ENCODE results near the gene FHIT.
"Not testable (repeated sequence)": the region's sequence is repeated elsewhere in the genome, so short reads cannot be mapped to it uniquely, and the experiment has no call there.

The FHIT gene

DNA sequence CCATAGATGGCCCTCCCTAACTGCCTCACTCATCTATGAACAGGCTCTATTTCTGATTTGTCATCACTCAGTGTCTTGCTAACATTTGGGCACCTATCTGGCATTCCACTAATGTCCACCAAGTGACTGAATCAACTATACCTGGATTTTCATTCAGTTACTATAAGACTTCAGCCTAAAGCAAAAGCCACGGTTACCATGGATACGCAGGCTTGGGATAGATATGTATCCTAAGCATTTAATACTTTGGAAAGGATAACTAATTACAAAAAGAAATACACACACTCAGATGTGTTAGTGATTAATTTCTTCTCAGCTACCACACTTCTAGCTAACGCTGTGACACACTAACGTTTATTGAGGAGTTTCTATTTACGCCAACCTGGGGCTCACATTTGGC is 1301.9 kb downstream of the FHIT start:
- Mint-ChIP-seq H3K4me1 (no peaks in the 10 kb centered on the region), H3K9me3 (peaks cover 17% of the 10 kb centered on the region), H3K36me3 (ENCODE audit: low read depth) (peaks cover 2% of the 10 kb centered on the region), H3K27ac (no peak overlapping the region), H3K27me3 (peaks cover 2% of the 10 kb centered on the region), H3K4me3 (no peak overlapping the region)
- no peak for DNase-seq
- ATAC-seq = no peak

DNA sequence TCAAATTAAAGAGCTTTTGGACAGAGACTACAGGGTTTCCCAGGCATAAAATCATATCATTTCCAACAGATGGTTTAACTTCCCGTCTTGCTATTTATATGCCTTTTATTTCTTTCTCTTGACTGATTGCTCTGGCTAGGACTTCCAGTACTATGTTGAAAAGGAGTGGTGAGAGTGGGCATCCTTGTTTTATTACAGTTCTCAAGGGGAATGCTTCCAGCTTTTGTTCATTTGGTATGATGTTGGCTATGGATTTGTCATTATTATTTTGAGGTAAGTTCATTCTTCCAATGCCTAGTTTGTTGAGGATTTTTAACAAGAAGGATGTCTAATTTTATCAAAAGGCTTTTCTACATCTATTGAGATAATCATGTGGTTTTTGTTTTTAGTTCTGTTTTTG is 1304.9 kb downstream of the FHIT start:
- H3K36me3 Mint-ChIP-seq (ENCODE audit: low read depth) = no peaks in the 10 kb centered on the region
- H3K9me3 Mint-ChIP-seq = peaks cover 17% of the 10 kb centered on the region
- no peak for DNase-seq
- no peak overlapping the region for H3K4me3 Mint-ChIP-seq
- H3K27me3 Mint-ChIP-seq = peaks cover 2% of the 10 kb centered on the region
- no peak for ATAC-seq
- H3K27ac Mint-ChIP-seq = no peak overlapping the region
- peaks cover 1% of the 10 kb centered on the region for H3K4me1 Mint-ChIP-seq

DNA sequence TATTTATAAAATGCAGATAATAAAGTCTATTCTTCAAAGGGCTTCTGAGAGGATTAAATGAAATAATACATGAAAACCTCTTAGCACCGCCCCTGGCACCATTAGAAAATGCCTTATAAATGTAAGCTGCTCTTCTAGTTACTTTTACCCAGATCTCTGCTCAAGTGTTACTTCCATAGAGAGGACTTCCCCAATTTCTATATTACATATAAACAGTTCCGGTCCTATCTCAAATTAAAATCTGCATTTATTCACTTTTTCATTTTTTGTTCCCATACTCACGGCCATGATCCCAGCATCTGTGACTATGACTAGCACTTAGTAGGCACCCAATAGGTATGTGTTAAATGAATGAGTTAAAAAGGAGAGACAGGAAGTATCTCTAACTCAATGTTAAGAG is 1310.5 kb downstream of the FHIT start:
- Mint-ChIP-seq H3K4me1 (peaks cover 22% of the 10 kb centered on the region), H3K27me3 (no peaks in the 10 kb centered on the region), H3K4me3 (no peak overlapping the region), H3K36me3 (ENCODE audit: low read depth) (no peaks in the 10 kb centered on the region), H3K27ac (no peak overlapping the region), H3K9me3 (peaks cover 7% of the 10 kb centered on the region)
- DNase-seq = no peak
- no peak for ATAC-seq

DNA sequence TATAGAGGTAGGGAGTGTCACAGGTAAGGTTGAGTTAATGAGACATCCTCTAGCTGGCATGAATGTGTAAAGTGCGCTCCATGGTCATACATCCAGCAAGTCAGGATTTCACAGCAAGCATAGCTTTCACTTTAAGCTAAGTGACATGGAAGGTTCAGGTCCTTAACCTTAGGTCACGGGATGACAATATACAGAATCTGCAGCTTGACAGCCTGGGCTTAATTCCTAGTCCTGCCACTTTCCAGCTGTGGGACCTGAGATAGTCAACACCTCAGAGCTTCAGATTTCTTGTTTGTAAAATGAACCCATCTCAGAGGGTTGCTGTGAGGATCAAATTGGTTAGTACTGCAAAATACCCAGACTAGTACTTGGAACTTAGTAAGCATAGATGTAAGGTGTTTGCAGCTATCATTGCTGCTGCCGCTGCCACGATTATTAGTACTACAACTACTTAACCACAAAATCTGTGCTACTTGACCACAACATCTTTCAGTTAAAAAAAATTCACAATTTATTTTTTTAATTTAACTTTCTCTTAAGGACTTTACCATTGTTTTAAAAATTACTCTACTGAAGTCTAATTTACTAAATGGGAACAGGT is 1311.3 kb downstream of the FHIT start:
- H3K4me3 Mint-ChIP-seq = no peak overlapping the region

DNA sequence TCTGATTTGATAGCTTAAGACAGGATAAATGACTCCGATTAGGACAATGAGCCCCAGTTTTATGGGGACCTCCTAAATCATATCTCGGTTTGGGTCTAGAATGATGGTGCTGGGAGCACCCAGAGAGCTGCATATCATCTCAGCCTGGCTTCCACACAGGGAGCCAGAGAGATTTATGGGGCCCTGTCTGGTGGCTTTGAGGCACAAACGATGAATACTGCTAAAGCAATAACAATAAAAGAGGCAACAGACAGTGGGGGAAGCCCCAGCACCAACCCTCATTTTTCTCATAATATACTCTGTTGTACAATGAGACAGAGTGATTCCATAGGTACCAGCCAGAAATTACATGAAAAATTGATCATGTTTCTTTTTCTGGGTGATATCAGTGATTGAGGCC is 1312.4 kb downstream of the FHIT start:
- peaks cover 4% of the 10 kb centered on the region for H3K36me3 Mint-ChIP-seq (ENCODE audit: low read depth)
- no peak overlapping the region for H3K27ac Mint-ChIP-seq
- DNase-seq = no peak
- ATAC-seq = no peak
- no peaks in the 10 kb centered on the region for H3K27me3 Mint-ChIP-seq
- H3K4me1 Mint-ChIP-seq = peaks cover 37% of the 10 kb centered on the region
- H3K9me3 Mint-ChIP-seq = peaks cover 5% of the 10 kb centered on the region
- H3K4me3 Mint-ChIP-seq = no peak overlapping the region

More for the DNA sequence above, 1311.3 kb downstream of the FHIT start:
- Mint-ChIP-seq H3K27ac (no peak overlapping the region), H3K4me1 (peaks cover 30% of the 10 kb centered on the region), H3K27me3 (no peaks in the 10 kb centered on the region), H3K36me3 (ENCODE audit: low read depth) (peaks cover under 1% of the 10 kb centered on the region), H3K9me3 (peaks cover 9% of the 10 kb centered on the region)
- ATAC-seq (no peak), DNase-seq (no peak)

DNA sequence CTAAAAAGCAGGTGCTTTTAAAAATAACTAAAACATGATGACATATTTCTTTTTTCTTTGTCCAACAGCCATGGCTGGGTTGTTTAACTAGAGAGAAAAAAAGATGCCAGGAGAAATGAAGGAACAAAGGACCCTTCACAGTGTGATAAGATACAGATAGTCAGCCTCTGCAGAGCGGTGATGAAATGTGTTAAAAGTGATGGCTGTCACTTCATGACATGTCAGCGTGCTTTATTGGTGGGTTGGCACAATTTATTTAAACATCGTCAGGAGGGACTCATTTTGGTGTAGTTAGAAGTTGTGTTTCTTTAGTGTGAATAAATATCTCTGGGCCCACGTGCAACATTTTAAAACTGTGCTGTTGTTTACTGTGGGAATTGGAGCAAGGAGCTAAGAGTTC is 1314.1 kb downstream of the FHIT start:
- Mint-ChIP-seq H3K9me3 (peaks cover 5% of the 10 kb centered on the region), H3K27ac (no peak overlapping the region), H3K27me3 (no peaks in the 10 kb centered on the region), H3K36me3 (ENCODE audit: low read depth) (peaks cover 4% of the 10 kb centered on the region), H3K4me1 (peaks cover 45% of the 10 kb centered on the region), H3K4me3 (no peak overlapping the region)
- DNase-seq = no peak
- ATAC-seq = no peak

DNA sequence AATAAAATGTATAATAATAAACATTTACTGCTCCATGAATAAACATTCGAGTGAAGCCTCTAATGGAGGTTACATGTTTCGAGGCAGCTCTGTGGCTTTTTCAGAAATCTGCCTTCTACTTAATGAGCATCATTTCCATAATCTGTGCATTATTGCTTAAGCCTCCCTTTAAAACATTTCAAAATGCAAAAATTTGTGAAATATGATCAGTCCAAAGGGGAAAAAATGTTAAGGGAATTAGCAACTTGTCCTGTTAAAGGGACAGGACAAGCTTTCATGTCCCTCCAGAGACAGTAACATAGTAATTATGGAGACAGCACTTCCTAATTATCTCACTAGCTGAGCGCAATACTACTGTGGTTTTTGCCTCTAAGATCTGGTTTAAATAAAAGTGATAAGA is 1314.8 kb downstream of the FHIT start:
- H3K4me3 Mint-ChIP-seq = no peak overlapping the region
- peaks cover 4% of the 10 kb centered on the region for H3K36me3 Mint-ChIP-seq (ENCODE audit: low read depth)
- peaks cover 51% of the 10 kb centered on the region for H3K4me1 Mint-ChIP-seq
- DNase-seq (no peak), ATAC-seq (no peak)
- no peaks in the 10 kb centered on the region for H3K27me3 Mint-ChIP-seq
- peaks cover 5% of the 10 kb centered on the region for H3K9me3 Mint-ChIP-seq
- no peak overlapping the region for H3K27ac Mint-ChIP-seq

DNA sequence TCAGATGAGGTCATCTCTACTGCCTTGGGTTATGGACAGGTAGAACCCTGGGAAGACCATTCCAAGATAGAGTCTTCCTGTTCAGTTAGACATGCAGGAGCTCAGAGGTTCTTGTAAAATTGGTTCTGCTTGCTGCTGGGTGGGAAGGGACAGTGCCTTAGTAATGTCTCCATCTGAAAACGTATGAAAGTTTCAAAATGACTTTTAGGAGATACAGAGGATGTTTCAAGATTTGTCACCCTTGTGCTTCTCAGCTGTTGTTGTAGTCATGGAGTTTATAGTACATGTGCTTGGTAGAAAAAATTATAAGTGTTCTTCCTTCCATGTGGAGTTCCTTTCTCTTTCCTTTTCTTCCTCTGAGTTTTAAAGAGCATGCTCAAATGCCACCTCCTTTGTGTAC is 1316.2 kb downstream of the FHIT start:
- peak overlapping the region; percentile 25 for H3K4me3 Mint-ChIP-seq

DNA sequence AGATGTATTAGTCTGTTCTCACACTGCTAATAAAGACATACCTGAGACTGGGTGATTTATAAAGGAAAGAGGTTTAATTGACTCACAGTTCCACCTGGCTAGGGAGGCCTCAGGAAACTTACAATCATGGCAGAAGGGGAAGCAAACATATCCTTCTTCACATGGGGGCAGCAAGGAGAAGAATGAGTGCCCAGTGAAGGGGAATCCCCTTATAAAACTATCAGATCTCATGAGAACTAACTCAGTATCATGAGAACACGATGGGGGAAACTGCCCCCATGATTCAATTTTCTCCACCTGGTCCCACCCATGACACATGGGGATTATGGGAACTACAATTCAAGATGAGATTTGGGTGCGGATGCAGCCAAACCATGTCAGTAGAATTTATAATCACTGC is 1316.7 kb downstream of the FHIT start:
- H3K27ac Mint-ChIP-seq = peak overlapping the region; percentile 62
- not testable (repeated sequence) for DNase-seq; ATAC-seq; H3K27me3 Mint-ChIP-seq; H3K36me3 Mint-ChIP-seq (ENCODE audit: low read depth); H3K4me3 Mint-ChIP-seq; H3K9me3 Mint-ChIP-seq
- peaks cover 47% of the 10 kb centered on the region for H3K4me1 Mint-ChIP-seq

More for the DNA sequence above, 1316.2 kb downstream of the FHIT start:
- DNase-seq (no peak), ATAC-seq (peak; percentile 92)
- Mint-ChIP-seq H3K36me3 (ENCODE audit: low read depth) (peaks cover 4% of the 10 kb centered on the region), H3K4me1 (peaks cover 47% of the 10 kb centered on the region), H3K27ac (peak overlapping the region; percentile 62), H3K27me3 (no peaks in the 10 kb centered on the region), H3K9me3 (peaks cover 5% of the 10 kb centered on the region)

DNA sequence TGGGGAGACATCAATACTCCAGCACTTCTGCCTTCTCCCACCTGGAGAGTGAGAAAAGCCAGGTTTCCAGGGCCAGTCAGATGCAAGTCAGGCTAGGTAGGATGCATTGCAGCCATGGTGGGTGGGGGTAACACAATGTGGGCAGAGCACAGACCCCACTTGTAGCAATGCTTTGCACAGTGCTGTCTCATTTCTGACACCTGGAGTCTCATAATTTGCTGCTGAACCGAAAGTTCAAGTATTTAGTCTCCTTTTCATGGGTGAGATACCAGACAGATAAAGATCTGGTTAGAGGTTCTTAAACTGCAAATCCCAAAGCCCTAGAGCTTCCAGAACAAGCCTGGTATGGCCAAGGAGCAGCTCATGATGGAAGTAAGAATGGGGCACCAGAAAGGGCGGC is 1321.1 kb downstream of the FHIT start:
- Mint-ChIP-seq H3K9me3 (peaks cover 2% of the 10 kb centered on the region), H3K27ac (no peak overlapping the region), H3K36me3 (ENCODE audit: low read depth) (peaks cover 4% of the 10 kb centered on the region), H3K4me3 (no peak overlapping the region), H3K4me1 (peaks cover 39% of the 10 kb centered on the region), H3K27me3 (no peaks in the 10 kb centered on the region)
- DNase-seq (no peak), ATAC-seq (no peak)

DNA sequence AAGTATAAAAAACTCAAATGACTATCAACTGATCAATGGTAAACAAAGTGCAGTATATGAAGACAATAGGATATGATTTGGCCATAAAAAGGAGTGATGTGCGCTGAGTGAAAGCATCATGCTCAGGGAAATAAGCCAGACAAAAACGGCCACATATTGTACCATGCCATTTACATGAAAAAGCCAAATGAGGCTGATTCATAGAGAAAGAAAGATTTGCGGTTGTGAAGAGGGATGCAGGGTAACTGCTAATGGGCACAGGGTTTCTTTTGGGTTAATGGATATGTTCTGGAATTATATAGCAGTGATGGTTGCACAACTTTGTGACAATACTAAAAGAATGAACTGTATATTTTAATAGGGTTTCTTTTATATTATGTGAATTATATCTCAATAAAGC is 1324.2 kb downstream of the FHIT start:
- no peak for ATAC-seq
- Mint-ChIP-seq H3K27ac (no peak overlapping the region), H3K36me3 (ENCODE audit: low read depth) (peaks cover 4% of the 10 kb centered on the region), H3K9me3 (peaks cover 4% of the 10 kb centered on the region), H3K27me3 (no peaks in the 10 kb centered on the region), H3K4me3 (no peak overlapping the region), H3K4me1 (peaks cover 24% of the 10 kb centered on the region)
- DNase-seq = no peak

DNA sequence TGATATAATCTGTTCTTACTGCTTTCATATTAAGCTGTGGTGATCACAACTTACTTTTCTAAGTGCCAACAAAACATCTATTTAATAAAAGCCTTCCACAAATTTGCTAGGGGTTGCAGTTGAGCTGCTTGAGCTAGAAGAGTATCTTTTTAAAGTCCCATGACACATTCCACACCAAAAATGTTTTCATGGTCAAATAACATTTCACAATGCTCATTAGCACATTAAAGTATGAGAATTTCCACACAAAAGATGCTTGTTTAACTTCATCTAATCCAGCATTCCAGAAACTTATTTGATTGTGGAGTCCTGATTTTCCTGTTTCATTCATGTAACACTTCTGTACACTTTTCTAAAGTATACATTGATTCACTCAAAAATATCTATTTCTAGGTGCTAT is 1325.3 kb downstream of the FHIT start:
- ATAC-seq = no peak
- H3K36me3 Mint-ChIP-seq (ENCODE audit: low read depth) = peaks cover 4% of the 10 kb centered on the region
- peaks cover 17% of the 10 kb centered on the region for H3K4me1 Mint-ChIP-seq

DNA sequence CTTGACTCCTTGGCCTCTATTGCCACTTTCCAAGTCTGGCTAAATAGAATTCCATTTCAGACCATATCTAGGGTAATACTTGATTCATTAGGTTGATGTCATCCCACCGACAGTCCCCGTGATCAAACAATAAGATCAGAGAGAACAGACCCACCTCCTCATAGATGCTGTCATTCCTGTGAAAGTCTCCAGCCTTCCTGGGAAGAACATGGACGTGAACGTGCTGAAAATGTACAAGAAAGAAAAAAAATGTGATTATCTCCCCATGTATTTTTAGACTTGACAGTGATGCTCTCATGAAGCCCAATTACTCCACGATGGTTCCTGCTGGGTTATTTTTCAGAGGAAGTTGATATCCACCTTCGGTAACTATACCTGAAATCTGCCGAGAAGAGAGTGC is 1329.1 kb downstream of the FHIT start:
- Mint-ChIP-seq H3K4me1 (peaks cover 30% of the 10 kb centered on the region), H3K36me3 (ENCODE audit: low read depth) (peaks cover 4% of the 10 kb centered on the region), H3K4me3 (no peak overlapping the region), H3K9me3 (peaks cover 6% of the 10 kb centered on the region), H3K27ac (no peak overlapping the region), H3K27me3 (no peaks in the 10 kb centered on the region)
- ATAC-seq (no peak), DNase-seq (no peak)

More for the DNA sequence above, 1325.3 kb downstream of the FHIT start:
- H3K9me3 Mint-ChIP-seq = peaks cover 4% of the 10 kb centered on the region
- no peak overlapping the region for H3K4me3 Mint-ChIP-seq
- H3K27me3 Mint-ChIP-seq = no peaks in the 10 kb centered on the region
- no peak overlapping the region for H3K27ac Mint-ChIP-seq
- DNase-seq = no peak

DNA sequence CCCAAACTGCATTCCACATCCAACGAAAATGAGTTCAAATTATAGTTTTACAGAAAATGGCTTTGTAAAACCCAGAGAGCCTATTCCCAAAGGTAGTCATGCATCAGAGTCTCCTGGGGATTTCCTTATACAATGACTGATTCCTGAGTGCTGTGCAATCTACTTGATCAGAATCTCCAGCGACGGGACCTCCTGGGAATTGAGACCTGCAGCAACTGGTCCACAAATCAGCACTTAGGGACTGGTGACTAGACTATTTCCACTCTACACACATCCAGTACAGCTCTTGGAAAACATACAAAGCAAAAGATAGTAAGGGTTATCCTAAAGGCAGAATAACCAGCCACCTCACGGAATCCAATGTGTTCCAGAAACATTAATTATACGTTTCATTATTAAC is 1330.4 kb downstream of the FHIT start:
- Mint-ChIP-seq H3K27me3 (no peaks in the 10 kb centered on the region), H3K4me1 (peaks cover 27% of the 10 kb centered on the region), H3K36me3 (ENCODE audit: low read depth) (peaks cover 5% of the 10 kb centered on the region), H3K9me3 (peaks cover 6% of the 10 kb centered on the region), H3K27ac (no peak overlapping the region), H3K4me3 (no peak overlapping the region)
- ATAC-seq (no peak), DNase-seq (no peak)

DNA sequence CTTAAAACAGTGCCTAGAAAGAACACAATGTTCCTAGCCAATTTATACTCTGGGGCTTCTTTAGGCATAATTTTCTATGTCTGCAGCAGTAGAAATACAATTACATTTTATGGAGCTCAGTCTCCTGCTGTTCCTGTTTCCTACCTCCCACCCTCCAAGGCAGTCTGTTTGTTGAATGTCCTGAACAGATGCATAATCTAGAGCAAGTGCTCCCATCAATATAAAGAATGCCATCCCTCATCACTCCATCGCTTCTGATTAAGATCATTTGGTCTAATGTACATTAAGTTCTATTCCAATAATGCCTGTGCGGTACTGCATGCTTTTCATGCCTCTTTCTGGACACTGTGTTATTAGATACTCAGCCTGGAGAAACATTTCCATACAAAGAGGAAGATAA is 1331.7 kb downstream of the FHIT start:
- Mint-ChIP-seq H3K27ac (no peak overlapping the region), H3K9me3 (peaks cover 6% of the 10 kb centered on the region), H3K27me3 (no peaks in the 10 kb centered on the region), H3K36me3 (ENCODE audit: low read depth) (peaks cover 5% of the 10 kb centered on the region), H3K4me3 (no peak overlapping the region), H3K4me1 (peaks cover 27% of the 10 kb centered on the region)
- ATAC-seq (no peak), DNase-seq (no peak)

DNA sequence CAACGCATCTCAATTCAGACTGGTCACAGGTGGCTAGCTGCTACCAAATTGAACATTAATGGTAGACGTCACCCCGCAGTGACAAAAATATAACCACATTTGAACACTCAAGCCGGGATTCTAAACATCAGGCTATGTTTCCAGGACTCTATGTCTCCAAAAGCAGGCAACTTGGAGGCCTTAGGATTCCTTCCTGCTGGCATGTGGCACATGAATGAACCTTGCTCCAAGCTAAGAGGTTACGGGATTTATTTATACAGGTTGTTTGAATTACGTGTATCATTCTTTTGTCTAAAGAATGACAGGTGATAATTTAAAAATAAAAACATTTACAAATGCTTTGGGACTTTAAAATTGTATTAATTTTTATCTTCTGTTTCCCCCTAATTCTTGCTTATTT is 1337.0 kb downstream of the FHIT start:
- Mint-ChIP-seq H3K27ac (no peak overlapping the region), H3K27me3 (no peaks in the 10 kb centered on the region), H3K36me3 (ENCODE audit: low read depth) (peaks cover 2% of the 10 kb centered on the region), H3K9me3 (peaks cover 3% of the 10 kb centered on the region), H3K4me3 (no peak overlapping the region), H3K4me1 (peaks cover 18% of the 10 kb centered on the region)
- no peak for DNase-seq
- ATAC-seq = no peak
